Neuronal stem cell (in vitro differentiated cells): ENCODE results near the gene IER2.
"Not testable (repeated sequence)": the region's sequence is repeated elsewhere in the genome, so short reads cannot be mapped to it uniquely, and the experiment has no call there.

ENCODE experiments used
- DNase-seq: peaks from one replicate; pipeline ENCODE4 v3.0.0-alpha.2; 2013; ENCODE audit warnings: low spot score
- H2AFZ ChIP-seq: one replicate; pipeline ENCODE4 v1.6.1; 2013; ENCODE audit warnings: mild to moderate bottlenecking, low read length, inconsistent platforms
- H2AK5ac ChIP-seq: 2 replicates; pipeline ENCODE4 v1.6.1; 2013; ENCODE audit warnings: low read depth, mild to moderate bottlenecking, inconsistent platforms, low read length, moderate library complexity, mixed read lengths
- H2BK120ac ChIP-seq: 2 replicates; pipeline ENCODE4 v1.6.1; 2013; ENCODE audit warnings: low read depth, mild to moderate bottlenecking, inconsistent platforms, low read length, moderate library complexity, mixed read lengths
- H2BK12ac ChIP-seq: one replicate; pipeline ENCODE4 v1.6.1; 2013; ENCODE audit warnings: low read length, inconsistent platforms
- H2BK15ac ChIP-seq: 2 replicates; pipeline ENCODE4 v1.6.1; 2013; ENCODE audit warnings: mild to moderate bottlenecking, low read length, inconsistent platforms, mixed read lengths
- H2BK5ac ChIP-seq: one replicate; pipeline ENCODE4 v1.6.1; 2013; ENCODE audit warnings: inconsistent platforms, mild to moderate bottlenecking, low read length, moderate library complexity
- H3K14ac ChIP-seq: one replicate; pipeline ENCODE4 v1.6.1; 2013; ENCODE audit warnings: low read length, inconsistent platforms
- H3K18ac ChIP-seq: 2 replicates; pipeline ENCODE4 v1.6.1; 2013; ENCODE audit warnings: low read length, inconsistent platforms
- H3K23ac ChIP-seq: 2 replicates; pipeline ENCODE4 v1.6.1; 2013; ENCODE audit warnings: low read depth, mild to moderate bottlenecking, mixed read lengths, low read length, inconsistent platforms; ENCODE audit not compliant: poor library complexity
- H3K27ac ChIP-seq: replicated peaks from 3 replicates; pipeline ENCODE4 v1.5.1; 2013; ENCODE audit warnings: low read length, inconsistent platforms
- H3K27me3 ChIP-seq, 3 experiments: 2 replicates each; pipeline ENCODE4 v1.6.1; 2013; ENCODE audit warnings: low read length in 3 of 3, mild to moderate bottlenecking in 2 of 3, inconsistent platforms in 1 of 3, low read depth in 1 of 3, mixed read lengths in 1 of 3, moderate library complexity in 1 of 3; ENCODE audit not compliant: control insufficient read depth in 3 of 3, insufficient read depth in 3 of 3
- H3K36me3 ChIP-seq, 2 donors: replicated peaks in 1 of 2; 2 replicates each; pipeline ENCODE4 v1.6.1; 2013; ENCODE audit warnings: low read length in 2 of 2; ENCODE audit not compliant: control insufficient read depth in 2 of 2, insufficient read depth in 2 of 2
- H3K4ac ChIP-seq: 2 replicates; pipeline ENCODE4 v1.6.1; 2013; ENCODE audit warnings: inconsistent platforms, mild to moderate bottlenecking, low read length, moderate library complexity
- H3K4me1 ChIP-seq, 2 donors: 1 replicate in 1 of 2; 2 replicates in 1 of 2; pipeline ENCODE4 v1.6.1; 2013; ENCODE audit warnings: low read length in 2 of 2, low read depth in 1 of 2; ENCODE audit not compliant: control insufficient read depth in 2 of 2, insufficient read depth in 1 of 2
- H3K4me2 ChIP-seq: one replicate; pipeline ENCODE4 v1.6.1; 2013; ENCODE audit warnings: mild to moderate bottlenecking, low read length, inconsistent platforms; ENCODE audit not compliant: insufficient read depth, poor library complexity, severe bottlenecking
- H3K4me3 ChIP-seq, 2 donors: 2 replicates each; pipeline ENCODE4 v1.5.1; 2013; ENCODE audit warnings: low read length in 2 of 2, mild to moderate bottlenecking in 2 of 2, inconsistent platforms in 1 of 2, moderate library complexity in 1 of 2
- H3K79me1 ChIP-seq: one replicate; pipeline ENCODE4 v1.6.1; 2013; ENCODE audit warnings: low read depth, mild to moderate bottlenecking, inconsistent platforms, low read length, moderate library complexity
- H3K9ac ChIP-seq: one replicate; pipeline ENCODE4 v1.6.1; 2013; ENCODE audit warnings: mild to moderate bottlenecking, low read depth, low read length, inconsistent platforms; ENCODE audit not compliant: poor library complexity
- H3K9me3 ChIP-seq, 2 donors: replicated peaks in 1 of 2; 2 replicates each; pipeline versions ENCODE3 to v1.6.1; 2013; ENCODE audit warnings: low read length in 2 of 2, mild to moderate bottlenecking in 2 of 2, inconsistent platforms in 1 of 2, low read depth in 1 of 2, mixed read lengths in 1 of 2, moderate library complexity in 1 of 2; ENCODE audit not compliant: control insufficient read depth in 2 of 2, insufficient read depth in 1 of 2
- H4K8ac ChIP-seq: one replicate; pipeline ENCODE4 v1.6.1; 2013; ENCODE audit warnings: low read depth, mild to moderate bottlenecking, inconsistent platforms, low read length, moderate library complexity
- H4K91ac ChIP-seq: one replicate; pipeline ENCODE4 v1.6.1; 2013; ENCODE audit warnings: low read length, low read depth, mild to moderate bottlenecking, inconsistent platforms; ENCODE audit not compliant: poor library complexity
- WGBS, 2 donors: extraction: QIAGEN DNeasy Blood & Tissue Kit; methylation state at CpG; one replicate each; pipeline ENCODE4 v1.1.7; 2013; ENCODE audit warnings: missing lambda C conversion rate in 2 of 2, mixed read lengths in 1 of 2; ENCODE audit not compliant: insufficient read length in 2 of 2, insufficient replicate concordance in 1 of 2; ENCODE audit errors: extremely low coverage in 2 of 2; 5-methylcytosine and 5-hydroxymethylcytosine counted together

The IER2 gene

DNA sequence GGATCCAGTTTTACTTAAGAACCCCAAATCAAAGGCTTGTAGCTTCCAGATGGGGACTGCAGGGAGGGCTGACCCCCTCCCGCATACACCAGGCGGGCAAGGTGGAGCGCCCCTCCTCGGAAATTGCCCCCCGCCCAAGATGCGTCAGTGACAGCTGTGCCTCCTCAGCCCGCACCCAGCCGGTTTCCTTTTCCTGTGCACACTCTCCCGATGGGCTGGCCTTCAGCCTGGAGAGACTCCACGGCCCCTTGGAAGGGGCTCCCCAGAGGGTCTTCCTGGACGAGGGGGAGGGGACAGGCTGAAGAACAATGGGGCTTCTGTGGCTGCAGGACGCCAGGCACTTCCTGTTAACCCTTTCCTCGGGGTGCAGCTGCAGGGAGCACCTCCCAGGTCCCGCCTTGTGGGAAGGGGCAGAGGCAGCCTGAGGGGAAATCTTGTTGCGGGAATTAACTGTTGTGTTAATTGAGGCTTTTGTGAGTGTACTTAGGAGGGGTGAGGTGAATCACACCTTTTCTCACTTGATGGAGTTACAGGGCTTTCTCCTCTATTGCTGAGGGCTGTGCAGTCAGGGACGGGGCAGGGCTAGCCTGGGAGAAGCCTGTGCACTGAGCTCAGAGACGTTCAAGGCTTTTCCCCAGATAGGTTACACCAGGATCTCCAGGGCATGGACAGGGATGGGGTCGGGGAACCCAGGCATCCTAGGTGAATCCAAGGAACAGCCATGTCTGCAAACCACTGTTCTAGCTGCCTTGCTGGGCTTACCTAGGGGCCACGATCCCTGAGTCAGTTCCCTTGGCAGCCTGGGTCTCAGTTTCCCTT is 14.3 kb downstream of the IER2 start:
- peak; percentile 80 for DNase-seq
- H3K9me3 ChIP-seq = no peaks in the 10 kb centered on the region
- H2BK5ac ChIP-seq = peak overlapping the region; percentile 100
- peak overlapping the region; percentile 100 for H2AK5ac ChIP-seq
- H3K79me1 ChIP-seq = no peaks in the 10 kb centered on the region
- H3K4me3 ChIP-seq = peak overlapping the region; percentile 43 to 61
- no peaks in the 10 kb centered on the region for H3K36me3 ChIP-seq
- H3K23ac ChIP-seq = peak overlapping the region; percentile 3
- H2BK15ac ChIP-seq = peak overlapping the region; percentile 100
- H2BK12ac ChIP-seq = peak overlapping the region; percentile 95
- H3K18ac ChIP-seq = peak overlapping the region; percentile 98
- H3K27ac ChIP-seq = peak overlapping the region; percentile 100
- H3K4ac ChIP-seq = peak overlapping the region; percentile 79
- no peak overlapping the region for H4K8ac ChIP-seq
- H3K9ac ChIP-seq = no peak overlapping the region
- peak overlapping the region; percentile 83 for H4K91ac ChIP-seq
- peaks cover 27% of the 10 kb centered on the region in 2 donors for H3K4me1 ChIP-seq
- H3K4me2 ChIP-seq = peak overlapping the region; percentile 93
- peak overlapping the region; percentile 100 for H2BK120ac ChIP-seq
- H2AFZ ChIP-seq = peak overlapping the region; percentile 84
- no CpG with 5 or more reads among the region's 19 CpGs for WGBS, 2 donors
- H3K14ac ChIP-seq = peak overlapping the region; percentile 5
- H3K27me3 ChIP-seq = no peaks in the 10 kb centered on the region

DNA sequence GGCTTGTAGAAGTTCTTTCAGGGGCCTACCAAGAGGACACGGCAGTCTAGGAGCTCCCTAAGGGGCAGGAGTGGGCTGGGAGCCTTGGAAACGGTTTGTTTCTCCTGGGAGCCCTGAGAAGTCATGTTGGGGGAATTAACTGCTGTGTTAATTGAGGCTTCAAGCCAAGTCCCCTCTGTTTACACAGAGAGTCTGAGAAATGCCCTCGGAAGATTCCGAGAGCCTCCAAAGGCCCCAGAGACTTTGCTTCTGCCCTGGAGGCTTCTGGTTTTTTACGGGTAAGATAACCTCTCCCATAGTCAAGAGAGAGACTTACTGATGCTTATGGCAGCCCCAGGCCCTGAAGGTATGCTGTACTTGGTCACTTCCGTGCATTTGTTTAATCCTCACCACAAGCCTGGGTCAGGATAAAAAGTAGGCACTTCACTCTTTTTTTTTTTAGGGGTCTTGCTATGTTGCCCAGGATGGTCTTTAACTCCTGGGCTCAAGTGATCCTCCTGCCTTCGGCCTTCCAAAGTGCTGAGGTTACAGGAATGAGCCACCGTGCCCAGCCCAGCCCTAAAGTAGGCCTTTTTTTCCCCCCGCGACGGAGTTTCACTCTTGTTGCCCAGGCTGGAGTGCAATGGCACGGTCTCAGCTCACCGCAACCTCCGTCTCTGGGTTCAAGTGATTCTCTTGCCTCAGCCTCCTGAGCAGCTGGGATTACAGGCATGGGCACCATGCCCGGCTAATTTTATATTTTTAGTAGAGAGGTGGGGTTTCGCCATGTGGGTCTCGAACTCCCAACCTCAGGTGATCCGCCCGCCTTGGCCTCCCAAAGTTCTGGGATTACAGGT is 15.2 kb downstream of the IER2 start:
- H3K27me3 ChIP-seq = no peaks in the 10 kb centered on the region
- H3K36me3 ChIP-seq = no peaks in the 10 kb centered on the region
- no peaks in the 10 kb centered on the region for H3K79me1 ChIP-seq
- peak overlapping the region; percentile 72 for H2AK5ac ChIP-seq
- no peak overlapping the region for H3K9ac ChIP-seq
- no CpG with 5 or more reads among the region's 19 CpGs for WGBS, 2 donors
- peak overlapping the region; percentile 38 for H2BK120ac ChIP-seq
- no peak overlapping the region for H3K4me3 ChIP-seq
- peak overlapping the region; percentile 3 for H3K23ac ChIP-seq
- peak overlapping the region; percentile 84 for H2AFZ ChIP-seq
- H3K14ac ChIP-seq = peak overlapping the region; percentile 5
- H2BK12ac ChIP-seq = peak overlapping the region; percentile 95
- H2BK5ac ChIP-seq = peak overlapping the region; percentile 88
- peak overlapping the region; percentile 100 for H3K27ac ChIP-seq
- no peaks in the 10 kb centered on the region for H3K9me3 ChIP-seq
- H2BK15ac ChIP-seq = peak overlapping the region; percentile 79
- peak overlapping the region; percentile 79 for H3K4ac ChIP-seq
- H3K18ac ChIP-seq = peak overlapping the region; percentile 98
- H3K4me1 ChIP-seq = peaks cover 27% of the 10 kb centered on the region in 2 donors
- peak overlapping the region; percentile 21 for H3K4me2 ChIP-seq
- no peak overlapping the region for H4K8ac ChIP-seq
- H4K91ac ChIP-seq = peak overlapping the region; percentile 83
- no peak for DNase-seq

GRCh38 chr19:13166151-13166550 is 15.9 kb downstream of the IER2 start:
- WGBS, 2 donors = no CpG with 5 or more reads among the region's 3 CpGs
- not testable (repeated sequence) for H2BK5ac ChIP-seq, H4K8ac ChIP-seq, H3K4me2 ChIP-seq, H4K91ac ChIP-seq, H3K36me3 ChIP-seq, H3K18ac ChIP-seq, H3K79me1 ChIP-seq, H3K4ac ChIP-seq, H2BK120ac ChIP-seq, H3K27ac ChIP-seq, H3K9ac ChIP-seq, H2BK15ac ChIP-seq, H2AK5ac ChIP-seq, DNase-seq, H3K27me3 ChIP-seq, H2AFZ ChIP-seq, H3K23ac ChIP-seq, H3K4me3 ChIP-seq, H2BK12ac ChIP-seq, H3K14ac ChIP-seq, H3K9me3 ChIP-seq
- H3K4me1 ChIP-seq = peaks cover 27% of the 10 kb centered on the region in 2 donors

- Histone ChIP-seq H3K9me3 (no peaks in the 10 kb centered on the region), H2AK5ac (peak overlapping the region; percentile 90), H2BK120ac (peak overlapping the region; percentile 55), H3K23ac (no peak overlapping the region), H2BK12ac (peak overlapping the region; percentile 86), H3K14ac (no peak overlapping the region), H2BK5ac (no peak overlapping the region), H3K4ac (peak overlapping the region; percentile 45), H3K4me3 (no peak overlapping the region), H4K91ac (no peak overlapping the region), H2AFZ (no peak overlapping the region), H3K79me1 (no peaks in the 10 kb centered on the region), H2BK15ac (peak overlapping the region; percentile 96), H3K18ac (peak overlapping the region; percentile 59), H4K8ac (no peak overlapping the region), H3K36me3 (no peaks in the 10 kb centered on the region), H3K4me1 (peaks cover 14 to 15% of the 10 kb centered on the region in 2 donors), H3K27me3 (no peaks in the 10 kb centered on the region), H3K27ac (no peak overlapping the region), H3K4me2 (no peak overlapping the region), H3K9ac (no peak overlapping the region)
- WGBS, 2 donors = no CpG with 5 or more reads among the region's 5 CpGs
- no peak for DNase-seq
Measured at GRCh38 chr19:13169769-13170168, 19.6 kb downstream of the IER2 start.
